NK-92 (cell line): Measurements from ENCODE around the gene SYT7.

ENCODE experiments used
- DNase-seq: peaks from one replicate; lab custom pipeline; 2025; ENCODE audit not compliant: unreplicated experiment; lab: John Stamatoyannopoulos, UW

Gene SYT7

DNA sequence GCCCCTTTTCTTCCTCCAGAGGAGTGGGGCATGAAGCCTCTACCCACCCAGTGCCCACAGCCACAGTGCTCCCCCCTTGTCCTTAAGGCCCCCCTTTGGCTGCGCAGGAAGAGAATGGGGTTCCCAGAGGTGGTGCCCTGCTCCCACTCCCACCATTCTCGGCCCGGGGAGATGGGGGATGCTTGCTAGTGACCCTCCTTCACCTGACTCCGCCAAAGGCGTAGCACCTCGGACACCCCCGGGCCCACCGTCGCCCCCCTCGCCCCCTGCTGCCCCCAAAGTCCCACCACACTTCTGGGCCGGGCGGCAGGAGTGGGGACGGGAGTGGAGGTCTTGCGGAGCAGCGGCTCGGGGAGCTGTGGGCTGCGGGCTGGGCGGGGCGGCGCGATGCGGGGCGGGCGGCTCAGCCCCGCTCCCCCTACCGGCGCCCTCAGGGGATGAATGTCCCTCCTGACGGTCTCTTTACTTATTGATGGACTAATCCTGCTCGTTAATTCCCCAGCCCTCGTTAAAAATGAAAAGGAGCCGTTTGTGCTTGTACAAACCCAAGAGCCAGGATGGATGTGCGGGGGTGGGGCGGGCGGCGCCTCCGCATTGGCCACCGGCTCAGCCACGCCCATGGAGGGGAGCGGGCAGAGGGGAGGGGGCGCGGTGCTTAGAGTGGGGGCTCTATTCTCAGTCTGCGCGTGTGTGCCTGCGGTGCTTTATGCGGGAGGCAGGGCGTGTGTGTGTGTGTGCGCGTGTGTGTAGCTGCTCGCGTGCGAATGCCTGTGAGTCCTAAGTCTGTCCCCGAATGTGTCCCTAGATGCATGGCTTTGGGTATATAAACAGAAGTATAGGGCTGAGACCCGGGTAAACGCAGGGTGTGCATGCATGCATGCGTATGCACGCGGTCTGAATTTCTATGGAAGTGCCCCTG is 25.6 kb downstream of the SYT7 start:
- no peak for DNase-seq

DNA sequence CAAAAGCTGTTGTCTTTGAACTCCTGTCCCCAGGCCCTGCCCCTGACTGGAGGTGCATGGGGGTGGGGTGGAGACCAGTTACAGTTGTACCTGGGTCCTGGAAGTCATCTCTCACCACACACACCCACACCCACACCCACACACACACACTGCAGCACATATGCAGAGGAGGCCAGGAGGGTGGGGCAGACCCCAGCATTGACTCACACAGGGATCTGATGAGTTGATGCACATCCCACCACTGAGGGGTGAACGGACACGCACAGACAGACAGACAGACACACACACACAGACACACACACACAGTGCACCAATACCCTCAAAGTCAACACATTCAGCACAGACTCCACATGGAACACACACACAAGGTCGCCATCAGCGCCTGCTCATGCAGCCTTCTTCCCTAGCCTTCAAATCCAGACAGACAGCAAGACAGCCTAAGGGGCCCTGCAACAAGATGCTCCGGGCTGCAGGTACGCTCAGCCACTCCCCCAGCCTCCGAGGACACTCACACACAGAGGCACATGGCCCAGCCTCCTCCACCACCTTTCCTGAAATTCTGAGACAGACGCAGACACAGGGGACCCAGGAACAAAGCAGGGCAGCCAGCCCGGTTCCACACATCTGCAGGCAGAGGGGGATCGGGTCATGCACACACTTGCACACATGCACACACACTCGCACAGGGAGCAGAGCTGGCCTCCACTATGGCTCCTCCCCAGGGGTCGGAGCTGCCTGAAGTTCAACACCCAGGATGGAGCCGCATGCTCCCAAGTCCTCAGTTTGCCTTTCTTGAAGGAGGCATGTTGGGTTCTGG is 26.5 kb downstream of the SYT7 start:
- no peak for DNase-seq

DNA sequence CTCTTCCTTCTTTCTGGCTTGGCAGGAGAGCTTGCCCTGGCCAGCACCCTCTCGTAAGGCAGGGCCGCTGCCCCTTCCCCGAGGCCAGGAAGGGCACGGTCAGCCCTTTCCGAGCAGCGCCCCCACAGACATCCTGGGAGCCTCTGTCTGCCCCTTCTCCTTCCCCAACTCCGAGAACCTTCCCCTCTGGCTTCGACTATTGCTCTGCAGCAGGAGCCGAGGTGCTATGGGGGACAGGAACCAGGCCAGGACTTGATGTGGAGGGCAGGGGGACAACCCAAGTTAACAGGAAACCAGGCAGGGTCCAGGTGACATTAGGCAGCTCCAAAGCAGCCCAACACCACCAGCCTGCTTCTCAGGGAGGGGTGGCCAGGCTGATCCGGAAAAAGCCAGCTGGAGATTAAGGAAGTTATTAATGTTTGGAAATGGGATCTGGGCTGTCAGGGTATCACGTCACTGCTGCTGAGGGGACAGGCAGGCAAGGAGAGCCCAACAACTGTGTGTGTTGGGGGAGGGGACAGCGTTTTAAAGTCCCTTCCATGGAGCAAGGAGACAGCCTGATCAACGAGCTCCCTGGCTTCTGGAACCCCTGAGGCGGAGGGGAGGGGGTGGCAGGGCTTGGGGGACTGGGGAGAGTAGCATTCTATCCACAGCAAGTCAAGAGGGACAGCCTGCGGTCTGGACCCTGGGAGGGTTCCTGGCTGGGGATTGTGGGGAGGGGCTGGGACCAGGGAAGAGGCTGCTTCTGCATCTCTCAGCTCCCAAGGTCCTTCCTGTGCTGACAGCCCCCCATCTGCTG is 27.3 kb downstream of the SYT7 start:
- no peak for DNase-seq

DNA sequence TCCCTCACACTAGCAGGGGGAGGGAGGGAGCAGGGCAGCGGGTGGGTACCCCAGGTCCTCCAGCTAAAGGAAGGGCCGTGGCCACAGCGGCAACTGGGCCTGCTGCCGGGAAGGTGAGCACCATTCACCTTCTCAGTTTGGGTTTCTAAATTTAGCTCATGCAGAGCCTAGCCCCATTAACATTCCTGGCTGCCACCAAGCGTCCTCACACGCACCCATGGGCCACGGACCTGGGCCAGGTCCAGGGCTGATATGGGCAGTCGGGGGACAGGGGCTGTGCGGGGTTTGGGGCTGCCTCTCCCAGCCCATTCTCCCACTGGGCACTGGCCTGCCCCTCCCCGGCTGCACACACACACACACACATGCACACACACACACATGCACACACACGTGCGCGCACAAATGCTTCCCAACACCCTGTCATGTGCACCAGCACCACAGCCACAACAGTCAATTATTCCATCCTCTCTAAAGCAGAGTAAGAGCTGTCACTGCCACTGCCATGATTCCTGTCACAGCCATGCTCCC is 28.7 kb downstream of the SYT7 start:
- no peak for DNase-seq

DNA sequence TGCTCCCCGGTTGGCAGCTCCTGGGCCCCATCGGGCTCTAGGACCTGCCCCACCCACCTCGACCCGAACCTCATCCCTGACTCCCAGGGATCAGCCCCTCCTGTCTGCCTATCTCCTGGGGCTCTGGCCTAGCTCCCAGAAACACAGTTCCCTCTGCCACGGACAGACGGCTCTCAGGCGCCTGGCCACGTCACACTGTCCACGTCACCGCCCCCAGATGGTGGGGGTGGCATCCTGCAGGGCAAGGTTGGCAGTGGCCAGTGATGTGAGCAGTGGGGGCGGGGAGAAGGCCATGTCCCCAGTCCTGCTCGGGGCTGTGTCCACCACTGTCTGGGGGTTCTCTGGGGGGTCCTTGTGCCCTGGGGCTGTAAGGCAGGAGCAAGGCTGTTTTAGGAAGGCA is 29.2 kb downstream of the SYT7 start:
- no peak for DNase-seq

DNA sequence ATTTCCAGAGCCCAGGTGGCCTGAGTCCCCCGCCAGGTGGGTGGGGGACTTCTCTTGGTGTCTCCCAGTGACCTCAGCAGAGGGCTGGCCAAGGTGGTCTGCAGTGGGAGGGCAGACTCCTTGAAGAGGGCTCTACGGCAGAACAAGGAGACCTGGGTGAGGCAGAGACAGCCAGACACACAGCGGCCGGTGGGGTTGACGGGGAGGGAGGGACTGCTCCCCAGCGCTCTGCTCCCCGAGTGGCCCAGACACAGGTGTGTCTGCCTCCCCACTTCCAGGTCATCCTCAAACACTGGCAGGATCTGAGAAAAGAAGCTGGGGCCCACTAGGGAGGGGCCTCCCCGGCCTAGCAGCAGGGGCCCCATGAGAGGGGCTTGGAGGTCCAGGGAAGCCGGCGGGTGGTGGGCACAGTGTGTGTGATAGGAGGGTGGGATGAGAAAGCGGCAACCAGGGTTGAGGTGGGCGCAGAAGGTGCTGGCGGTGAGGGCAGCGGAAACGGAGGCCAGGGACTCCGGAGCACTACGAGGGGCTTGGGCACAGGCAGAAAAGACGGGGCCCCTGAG is 30.1 kb downstream of the SYT7 start:
- no peak for DNase-seq

DNA sequence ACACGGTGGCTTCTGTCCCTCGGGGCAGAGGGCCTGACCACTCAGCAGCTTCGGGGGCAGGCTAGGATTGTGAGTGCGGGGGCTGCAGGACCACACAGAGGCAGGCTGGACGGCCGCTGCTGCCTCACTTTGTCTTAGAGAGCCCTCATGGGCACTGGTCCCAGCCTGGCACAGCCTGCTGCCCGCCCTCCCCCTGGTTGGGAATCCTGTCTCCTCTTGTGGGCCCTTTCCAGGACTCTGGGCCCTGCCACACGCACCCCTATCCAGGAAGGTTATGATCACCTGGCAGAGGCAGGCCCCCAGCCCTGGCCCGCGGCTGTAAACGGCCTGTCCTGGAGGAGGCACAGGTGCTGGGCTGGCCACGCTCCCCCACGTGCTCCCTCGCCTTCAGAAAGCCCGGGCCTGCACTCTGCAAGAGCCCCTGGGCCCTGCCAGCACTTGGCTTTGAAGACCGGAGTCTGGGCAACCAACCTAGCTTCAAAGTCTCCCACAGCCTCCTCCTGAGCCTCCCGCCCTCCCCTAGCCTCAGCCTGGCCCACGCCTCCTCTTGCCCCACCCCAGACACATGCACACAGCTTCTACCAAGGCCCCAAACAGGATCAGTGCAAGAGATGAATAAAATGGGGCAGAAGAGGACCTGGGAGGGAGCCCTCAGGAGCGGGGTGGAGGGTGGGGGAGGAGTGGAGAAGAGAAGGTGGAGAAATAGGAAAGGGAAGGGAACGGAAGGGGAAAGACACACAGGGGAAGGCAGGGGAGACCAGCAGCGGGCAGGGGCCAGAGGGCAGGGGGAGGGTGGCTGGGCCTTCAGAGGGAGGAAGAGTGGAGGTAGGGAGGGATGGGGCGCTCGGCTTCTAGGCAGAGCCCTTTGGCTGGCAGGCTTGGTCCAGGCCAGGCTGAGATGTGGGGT is 31.0 kb downstream of the SYT7 start:
- DNase-seq: no peak

DNA sequence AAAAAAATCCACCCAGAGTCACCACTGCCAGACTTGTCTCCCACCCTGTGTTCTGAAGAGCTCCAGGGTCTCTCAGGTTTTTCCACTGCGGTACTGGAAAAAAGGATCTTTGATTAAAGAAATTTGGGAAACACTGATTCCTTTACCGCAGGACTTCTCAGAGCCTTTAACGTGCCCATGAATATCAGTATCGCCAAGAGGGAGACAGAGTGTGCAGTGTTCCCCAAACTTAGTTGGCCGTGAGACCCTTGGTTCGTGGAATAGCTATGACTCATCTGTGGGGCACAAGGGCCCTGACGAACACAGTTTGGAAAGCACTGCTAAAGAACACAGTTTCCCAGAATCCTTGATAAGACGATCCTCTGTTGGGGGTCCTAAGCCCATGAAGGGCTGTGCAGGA is 31.7 kb downstream of the SYT7 start:
- no peak for DNase-seq

DNA sequence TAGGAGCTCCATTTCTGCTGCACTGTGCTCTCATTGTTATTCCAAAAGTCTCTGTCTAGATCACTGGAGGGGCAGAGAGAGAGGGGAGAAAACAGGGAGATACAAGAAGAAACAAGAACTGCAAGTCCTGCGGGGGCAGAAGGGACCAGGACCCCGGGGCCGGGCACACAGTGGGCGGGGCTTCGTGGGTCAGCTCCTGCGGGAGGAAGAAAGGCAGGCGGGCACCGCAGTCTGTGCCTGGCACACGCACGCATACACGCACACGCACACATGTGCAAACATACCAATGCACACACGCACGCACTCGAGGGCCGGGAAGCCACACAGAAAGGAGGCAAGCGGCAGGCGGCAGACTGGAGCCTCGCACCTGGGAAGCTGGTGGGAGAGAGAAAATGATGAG is 33.6 kb downstream of the SYT7 start:
- DNase-seq: no peak

DNA sequence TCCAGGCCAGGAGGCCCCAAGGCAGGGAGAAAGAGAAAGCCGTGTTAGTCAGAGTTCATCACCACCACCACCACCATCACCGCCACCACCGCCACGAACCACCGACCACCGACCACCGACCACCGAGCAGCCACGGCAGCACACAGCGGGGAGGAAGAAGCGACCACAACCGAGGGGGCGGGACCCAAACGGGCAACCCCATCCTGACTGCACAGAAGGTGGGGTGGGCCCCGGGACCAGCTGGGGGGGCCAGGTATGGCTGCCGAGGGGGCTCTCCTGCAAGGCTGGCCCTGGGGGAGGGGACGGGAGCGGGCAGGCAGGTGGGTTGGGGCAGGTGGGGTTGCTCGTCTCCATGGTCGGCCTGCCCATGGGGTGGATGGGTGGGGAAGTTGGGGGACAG is 34.2 kb downstream of the SYT7 start:
- DNase-seq: no peak

DNA sequence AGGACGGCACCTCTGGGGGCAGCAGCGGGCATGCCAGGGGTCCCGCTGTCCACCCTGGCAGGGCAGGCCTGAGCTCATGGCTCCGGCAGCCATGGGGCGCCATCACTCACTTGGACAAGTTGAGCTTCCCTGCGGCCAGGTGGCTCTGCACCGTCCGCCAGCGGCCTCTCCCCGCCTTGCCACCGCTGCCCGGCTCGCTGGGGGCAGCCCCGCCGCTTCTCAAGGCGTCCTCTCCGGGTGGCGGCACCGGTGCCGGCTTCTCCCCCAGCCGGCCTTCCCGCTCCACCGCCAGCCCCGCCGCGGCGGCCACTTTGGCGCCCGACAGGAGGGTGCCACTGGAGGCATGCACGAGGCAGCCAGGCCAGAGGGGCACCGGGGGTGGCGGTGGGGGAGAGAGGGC is 35.0 kb downstream of the SYT7 start:
- no peak for DNase-seq

DNA sequence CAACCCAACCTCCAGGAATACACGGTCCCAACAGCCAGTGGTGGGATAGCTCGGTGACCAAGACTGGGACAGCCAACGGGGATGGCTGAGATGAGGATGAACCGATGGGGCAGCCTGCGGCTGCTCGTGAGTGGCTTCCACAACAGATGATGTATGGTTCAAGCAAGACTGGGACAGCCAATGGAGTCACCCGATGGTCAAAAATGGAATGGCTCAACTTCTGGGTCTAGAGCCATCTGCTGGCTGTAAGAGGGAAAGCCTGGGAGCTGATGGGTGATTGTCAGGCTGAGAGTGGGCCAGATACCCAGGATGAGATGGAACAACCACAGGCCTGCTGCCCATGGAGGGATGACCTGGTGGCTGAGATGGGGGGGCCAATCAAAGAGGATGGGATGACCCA is 35.5 kb downstream of the SYT7 start:
- DNase-seq: no peak

DNA sequence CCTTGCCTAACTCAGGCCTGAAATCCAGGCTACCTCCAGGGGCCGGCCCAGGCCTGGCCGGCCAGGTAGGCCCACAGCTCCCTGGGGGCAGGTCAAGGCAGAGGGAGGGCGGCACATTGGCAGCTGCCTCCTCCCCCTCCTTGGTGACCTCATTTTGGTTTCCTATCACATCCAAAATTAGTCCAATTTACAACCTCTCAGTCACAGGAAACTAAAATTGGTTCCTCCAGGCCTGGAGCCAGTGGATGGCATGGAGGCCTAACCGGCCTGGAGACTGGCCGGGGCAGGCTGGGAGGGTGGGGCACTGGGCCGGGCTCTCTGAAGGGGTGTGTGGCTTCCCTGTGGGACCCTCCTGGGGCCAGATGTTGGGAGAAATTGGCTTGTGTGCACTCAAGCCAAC is 36.4 kb downstream of the SYT7 start:
- no peak for DNase-seq

DNA sequence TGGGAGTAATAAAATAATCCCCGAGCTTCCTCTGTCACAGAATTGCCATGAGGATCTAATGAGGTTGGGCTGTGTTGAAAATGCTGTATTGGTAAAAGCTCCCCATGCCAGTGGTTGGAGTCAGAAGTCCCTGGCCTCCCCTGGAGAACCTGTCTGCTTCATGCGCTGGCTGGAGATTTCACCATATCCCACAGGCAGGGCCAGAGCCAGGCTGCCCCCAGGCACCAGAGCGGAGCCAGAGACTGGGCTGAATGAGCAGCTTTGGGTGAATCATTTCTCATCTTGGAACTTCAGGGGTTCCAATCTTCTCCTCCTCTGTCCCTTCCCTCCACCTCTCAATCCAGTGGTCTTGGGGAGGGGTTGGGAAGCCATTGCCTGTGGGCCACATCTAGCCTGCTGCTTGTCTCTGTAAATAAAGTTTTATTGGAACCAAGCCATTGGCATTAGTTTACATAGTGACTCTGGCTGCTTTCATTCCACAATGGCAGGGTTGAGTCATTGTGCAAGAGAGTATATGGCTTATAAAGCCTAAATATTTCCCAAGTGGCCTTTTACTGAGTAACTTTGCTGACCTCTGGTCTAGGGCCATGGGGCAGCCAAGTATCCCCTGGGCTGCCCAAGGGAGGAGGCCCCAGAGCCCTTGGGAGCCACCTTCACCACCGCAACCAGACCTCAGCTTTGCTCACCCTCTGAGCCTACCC is 37.1 kb downstream of the SYT7 start:
- DNase-seq: no peak

DNA sequence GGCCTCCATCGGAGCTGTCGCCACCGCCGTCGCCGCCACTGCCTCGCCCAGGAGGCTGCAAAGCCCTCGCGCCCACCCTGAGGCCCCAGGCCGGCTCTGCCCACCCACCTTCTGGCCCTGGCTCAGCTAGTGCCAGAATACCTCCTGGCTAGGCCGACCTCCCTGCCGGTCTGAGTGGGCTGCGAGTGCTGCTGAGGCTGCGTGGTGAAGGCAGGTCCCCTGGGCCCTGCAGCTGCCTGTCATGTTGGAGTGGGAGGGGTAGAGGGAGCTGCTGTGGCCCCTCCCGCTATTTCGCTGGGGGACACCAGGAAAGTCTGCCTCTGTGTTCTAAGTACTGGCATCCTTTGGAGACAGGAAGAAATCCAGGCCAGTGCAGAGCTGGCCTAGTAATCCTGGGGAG is 38.2 kb downstream of the SYT7 start:
- no peak for DNase-seq

DNA sequence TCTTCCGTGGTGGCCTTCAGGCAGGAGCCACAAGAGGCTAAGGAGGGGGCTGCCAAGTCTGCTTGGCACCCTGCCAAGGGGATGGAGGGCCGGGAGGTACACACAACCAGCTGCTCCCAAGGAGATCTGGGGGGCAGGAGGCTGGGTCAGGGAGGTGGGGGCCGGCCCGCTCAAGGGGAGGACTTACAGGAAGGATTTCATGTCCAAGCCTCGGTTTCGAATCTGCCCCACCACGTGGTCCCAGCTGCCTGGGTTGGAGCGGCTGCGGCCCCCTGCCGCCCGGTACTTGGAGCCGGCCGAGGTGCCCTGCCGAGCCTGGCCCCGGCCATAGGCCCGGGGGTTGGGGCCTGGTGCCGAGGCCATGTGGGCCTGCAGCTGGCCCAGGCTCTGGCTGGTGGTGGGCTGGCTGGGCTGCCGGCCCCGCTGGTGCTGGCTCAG is 38.8 kb downstream of the SYT7 start:
- no peak for DNase-seq

DNA sequence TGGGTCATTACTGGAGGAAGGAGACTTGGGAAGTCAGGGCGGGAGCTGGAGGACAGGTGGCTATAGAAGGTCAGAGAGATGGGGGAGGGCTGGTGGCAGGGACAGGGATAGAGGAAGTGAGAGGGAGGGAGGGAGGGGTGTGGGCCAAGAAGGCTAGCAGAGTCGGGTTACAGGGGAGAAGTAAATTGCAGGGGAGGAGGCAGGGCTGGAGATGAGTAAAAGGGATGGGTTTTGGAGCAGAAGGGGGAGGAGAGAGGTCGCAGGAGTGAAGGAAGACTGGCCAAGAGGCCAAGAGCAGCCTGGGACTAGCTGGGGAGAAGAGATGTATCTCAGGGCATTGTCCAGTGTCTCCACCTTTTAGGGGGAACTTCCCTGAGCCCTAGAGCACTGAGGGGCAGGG is 39.3 kb downstream of the SYT7 start:
- DNase-seq: no peak

DNA sequence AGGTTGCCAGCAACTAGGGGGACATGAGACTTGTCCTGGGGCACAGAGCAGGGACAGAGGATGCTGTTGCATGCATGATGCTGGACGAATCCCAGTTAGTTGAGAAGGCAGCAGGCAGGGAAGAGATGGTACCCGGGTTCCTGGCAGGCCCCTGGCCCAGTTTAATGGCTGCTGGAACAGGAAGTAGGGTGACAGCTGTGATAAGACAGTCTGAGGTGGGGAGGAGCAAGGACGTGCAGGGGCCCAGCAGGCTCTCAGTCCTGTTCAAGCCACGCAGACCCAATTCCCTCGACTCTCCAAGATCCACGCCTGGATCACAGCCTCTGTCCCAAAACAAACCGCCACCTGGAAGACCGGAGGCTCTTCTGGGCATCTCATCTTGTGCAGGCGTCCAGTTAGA is 40.3 kb downstream of the SYT7 start:
- DNase-seq: no peak

DNA sequence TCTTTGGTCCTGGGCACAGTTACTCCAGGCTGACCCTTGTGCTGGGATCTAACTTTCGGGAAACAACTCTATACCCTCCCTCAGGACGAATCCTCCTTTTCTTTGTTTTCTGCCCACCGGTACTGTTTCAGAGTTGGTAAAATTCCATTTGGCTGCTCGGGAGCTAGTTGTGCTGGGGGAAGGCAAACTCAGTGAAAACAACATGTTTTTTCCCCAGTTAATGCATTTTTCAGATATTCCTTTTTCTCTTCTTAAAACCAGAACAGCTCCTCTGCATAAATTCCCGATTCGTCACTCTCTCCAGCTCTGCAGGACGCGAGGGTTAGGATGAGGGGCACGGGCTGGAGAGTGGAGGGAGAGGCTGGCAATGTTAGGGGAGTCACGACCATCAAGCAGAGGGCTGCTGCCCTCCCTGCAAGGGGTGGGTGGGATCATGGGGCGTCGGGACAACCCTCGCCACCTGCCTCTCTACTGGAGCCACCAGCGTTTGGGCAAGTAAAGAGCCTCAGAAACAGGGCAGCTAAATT is 41.0 kb downstream of the SYT7 start:
- no peak for DNase-seq
